ENCODE measurements around the gene NELFCD.

GRCh38 chr20:59001068-59001448 lies 20.0 kb downstream of the NELFCD start:
- TF ChIP-seq CTCF (IDR thresholded peaks at IDR 0.05) (no peak), EZH2 (IDR thresholded peaks at IDR 0.05; ENCODE audit: borderline replicate concordance, insufficient read depth, low read depth, low read length, poor library complexity, severe bottlenecking) (no peak)
